ENCODE data around the gene LZTR1.
"Not testable (repeated sequence)": the region's sequence is repeated elsewhere in the genome, so short reads cannot be mapped to it uniquely, and the experiment has no call there.

Gene LZTR1

GRCh38 chr22:21033895-21034294, 51.8 kb downstream of the LZTR1 start:
- DNase-seq (ENCODE audit: low spot score): no peak

DNA sequence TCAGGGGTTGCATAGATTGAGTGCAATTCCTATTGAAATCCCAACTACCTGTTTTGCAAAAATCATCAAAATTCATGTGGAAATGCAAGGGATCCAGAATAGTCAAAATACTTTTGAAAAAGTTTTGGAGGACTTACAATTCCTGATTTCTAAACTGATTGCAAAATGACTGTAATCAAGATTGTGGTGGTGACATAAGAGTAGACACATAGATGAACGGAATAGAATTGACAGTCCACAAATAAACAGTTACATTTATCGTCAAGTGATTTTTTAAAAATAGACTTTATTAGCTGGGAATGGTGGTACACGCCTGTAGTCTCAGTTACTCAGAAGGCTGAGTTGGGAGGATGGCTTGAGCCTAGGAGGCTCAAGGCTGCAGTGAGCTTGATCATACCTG, 52.9 kb downstream of the LZTR1 start:
- DNase-seq (ENCODE audit: low spot score): no peak

DNA sequence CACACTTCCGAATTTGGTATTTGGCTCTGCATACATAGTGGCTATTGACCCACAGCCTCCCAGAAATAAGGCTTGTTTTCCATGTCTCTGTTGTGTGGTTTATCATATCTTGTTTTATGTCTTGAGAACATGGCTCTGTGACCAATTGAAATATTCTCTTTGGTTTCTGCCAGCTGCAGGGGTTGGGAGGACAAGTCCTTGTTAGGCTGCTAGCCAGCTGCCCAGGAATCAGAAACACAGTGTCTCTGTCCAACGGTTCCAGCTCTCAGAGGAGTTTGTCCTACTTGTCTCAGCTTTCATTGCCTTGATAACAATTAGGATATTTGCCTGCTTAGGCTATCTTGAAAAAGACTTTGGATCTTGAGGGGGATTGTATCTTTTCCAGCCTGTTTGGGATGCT, 56.3 kb downstream of the LZTR1 start:
- no peak for DNase-seq (ENCODE audit: low spot score)

DNA sequence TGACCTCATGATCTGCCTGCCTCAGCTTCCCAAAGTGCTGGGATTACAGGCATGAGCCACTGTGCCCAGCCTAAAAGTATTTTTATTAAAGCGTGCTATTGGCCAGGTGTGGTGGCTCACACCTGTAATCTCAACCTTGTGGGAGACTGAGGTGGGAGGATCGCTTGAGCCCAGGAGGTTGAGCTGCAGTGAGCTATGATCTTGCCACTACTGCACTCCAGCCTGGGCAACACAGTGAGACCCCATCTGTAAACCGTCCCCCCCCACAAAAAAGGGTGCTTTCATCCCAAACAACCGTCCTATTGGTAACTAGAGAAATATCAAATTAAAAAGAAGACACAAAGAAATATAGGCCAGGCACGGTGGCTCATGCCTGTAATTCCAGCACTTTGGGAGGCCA, 57.1 kb downstream of the LZTR1 start:
- not testable (repeated sequence) for DNase-seq (ENCODE audit: low spot score)

- DNase-seq (ENCODE audit: low spot score): no peak
These were observed 59.8 kb downstream of the LZTR1 start for GRCh38 chr22:21041937-21042336.

DNA sequence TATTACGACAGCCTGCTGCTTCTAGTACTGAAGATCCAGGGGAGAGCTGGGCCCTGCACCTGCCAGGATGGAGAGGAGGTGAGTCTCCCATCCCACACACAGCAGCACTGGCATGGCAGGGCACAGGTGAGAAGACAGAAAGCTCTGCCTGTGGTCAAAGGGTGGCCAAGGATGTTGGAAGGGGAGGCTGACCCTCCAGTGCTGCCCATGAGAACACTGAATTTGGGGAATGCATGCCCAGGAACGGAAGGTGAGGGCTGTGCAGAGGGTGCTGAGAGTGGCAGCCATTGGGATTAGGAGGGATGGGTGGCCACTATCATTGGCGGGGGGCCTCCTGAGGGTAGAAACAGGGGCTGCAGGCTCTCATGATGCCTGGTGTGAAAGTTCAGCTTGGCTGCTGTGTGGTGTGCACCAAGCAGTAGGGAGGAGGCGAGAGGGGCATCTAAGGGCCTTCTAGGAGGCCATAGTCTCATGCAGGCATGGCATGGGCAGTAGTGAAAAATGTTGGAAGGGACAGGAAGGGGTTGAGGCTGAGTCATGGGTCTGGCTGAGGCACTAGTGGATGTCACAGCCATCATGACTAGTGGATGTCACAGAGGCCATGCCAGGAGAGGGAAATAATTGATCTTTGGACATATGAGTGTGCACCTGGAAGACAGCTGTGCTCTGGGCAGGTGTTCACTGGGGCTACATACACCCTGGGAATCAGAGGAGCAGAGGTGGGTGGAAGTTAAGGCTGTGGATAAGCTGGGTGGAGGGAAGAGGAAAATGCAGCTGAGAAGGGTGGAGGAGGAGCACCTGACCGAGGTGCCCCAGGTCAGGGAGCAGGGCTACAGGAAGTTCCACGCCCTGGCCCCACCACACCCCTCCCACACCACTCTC, 61.1 kb downstream of the LZTR1 start:
- DNase-seq (ENCODE audit: low spot score): no peak

GRCh38 chr22:21043860-21044535, 61.9 kb downstream of the LZTR1 start:
- no peak for DNase-seq (ENCODE audit: low spot score)

- no peak for DNase-seq (ENCODE audit: low spot score)
These were observed 63.0 kb downstream of the LZTR1 start for GRCh38 chr22:21044931-21045584.

DNA sequence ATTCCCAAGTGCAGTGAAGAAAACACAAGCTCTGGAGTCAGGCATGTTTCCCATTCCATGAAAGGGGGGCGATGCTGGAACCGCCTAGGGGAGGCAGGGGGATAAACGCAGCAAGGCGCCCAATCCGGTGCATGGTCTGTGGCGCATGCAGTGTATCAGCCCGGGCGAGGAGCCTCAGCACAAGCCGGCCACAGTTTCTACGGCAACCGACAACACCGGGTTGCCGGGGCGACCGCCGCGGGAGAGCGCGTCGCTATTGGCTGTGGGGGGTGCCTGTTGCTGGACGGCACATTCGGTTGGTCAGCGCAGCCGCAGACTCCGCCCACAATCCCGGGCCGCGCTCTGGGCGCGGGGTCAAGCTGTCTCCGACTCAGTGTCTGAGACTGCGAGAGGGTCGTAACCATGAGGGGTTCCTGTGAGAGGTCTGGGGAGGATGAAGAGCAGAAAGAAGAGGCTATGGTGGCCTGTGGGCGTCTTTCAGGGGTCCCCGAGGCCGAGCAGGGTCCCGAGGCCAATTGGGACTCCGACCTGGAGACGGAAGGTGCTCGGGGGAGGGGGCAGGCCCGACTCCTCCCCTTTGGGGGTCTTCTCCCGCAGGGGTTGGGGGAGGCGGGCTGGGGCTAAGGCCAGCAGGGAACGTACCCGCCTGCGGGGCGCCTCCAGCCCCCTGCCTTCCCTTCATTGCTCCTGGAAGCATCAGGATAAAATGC, 63.6 kb downstream of the LZTR1 start, which contains the start of gene LRRC74B:
Gene LRRC74B, plus strand, starts transcription at position 362 of the 710 bp plus-strand sequence. Its CDS starts 41 bp downstream, at position 403.
- DNase-seq (ENCODE audit: low spot score): peak; percentile 96

DNA sequence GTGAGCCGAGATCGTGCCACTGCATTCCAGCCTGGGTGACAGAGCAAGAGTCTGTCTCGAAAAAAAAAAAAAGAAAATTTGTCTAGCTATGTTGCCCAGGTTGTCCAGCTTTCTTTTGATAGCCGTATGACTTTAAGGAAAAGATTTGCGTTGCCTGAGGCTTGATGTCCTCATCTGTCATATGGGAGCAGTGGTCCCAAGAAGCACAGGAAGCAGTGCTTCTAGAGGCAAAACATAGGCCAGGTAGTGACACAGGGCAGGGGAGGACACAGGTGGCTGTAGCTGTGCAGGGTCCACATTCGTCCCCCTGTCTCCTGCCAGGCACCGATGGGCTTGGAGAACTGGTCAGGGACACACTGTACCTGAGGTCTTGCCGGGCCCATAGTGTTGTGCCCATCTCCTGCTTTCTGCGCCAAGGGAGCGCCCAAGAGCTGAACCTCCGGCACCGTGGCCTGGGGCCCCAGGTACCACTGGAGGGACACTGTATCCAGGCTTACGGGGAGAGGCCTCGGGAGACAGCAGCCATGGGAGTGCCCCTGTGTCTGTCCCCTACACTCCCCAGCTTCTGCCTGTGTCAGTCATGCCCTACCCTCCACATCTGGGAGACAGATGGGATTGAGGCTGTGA, 65.1 kb downstream of the LZTR1 start:
- DNase-seq (ENCODE audit: low spot score): no peak

DNA sequence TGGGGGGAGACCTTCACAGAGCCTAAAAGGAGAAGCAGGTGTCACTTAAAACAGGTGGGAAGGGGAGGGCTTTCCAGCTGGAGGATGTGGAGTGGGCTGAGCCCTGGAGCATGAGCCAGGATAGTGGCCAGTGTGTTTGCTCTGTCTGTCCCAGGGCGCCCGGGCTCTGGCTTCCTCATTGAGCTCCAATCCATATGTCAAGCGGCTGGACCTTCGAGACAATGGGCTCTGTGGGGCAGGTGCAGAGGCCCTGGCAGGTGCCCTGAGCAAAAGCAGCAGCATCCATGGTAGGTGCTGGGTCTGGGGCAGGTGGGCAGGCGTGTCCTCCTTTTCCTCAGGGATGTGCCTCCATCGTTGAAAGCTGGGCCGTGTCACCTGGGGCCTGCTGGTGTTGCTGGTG, 65.6 kb downstream of the LZTR1 start:
- DNase-seq (ENCODE audit: low spot score): no peak

GRCh38 chr22:21048448-21048847, 66.4 kb downstream of the LZTR1 start:
- not testable (repeated sequence) for DNase-seq (ENCODE audit: low spot score)
